ENCODE data around the gene TUBB2A. TPM values are rescaled to one million over a fixed set of nuclear protein-coding genes. Genes with fewer than 3 reads are reported as not detected.
"Not testable (repeated sequence)": the region's sequence is repeated elsewhere in the genome, so short reads cannot be mapped to it uniquely, and the experiment has no call there.

The TUBB2A gene
- total and polyA plus RNA-seq, 5 donors from 2014 or later = 4.8 to 48.0 (median 6.9) TPM

GRCh38 chr6:3199382-3199781 is 42.0 kb upstream of the TUBB2A start:
- ATAC-seq (ENCODE audit: low read depth in 2 of 2) (no peak), DNase-seq (no peak)
- H3K27ac Mint-ChIP-seq = no peak overlapping the region
- Histone ChIP-seq H3K27ac (ENCODE audit: insufficient read depth, low read length, poor library complexity, severe bottlenecking) (no peak overlapping the region), H3K36me3 (ENCODE audit: control insufficient read depth, insufficient read depth, low read length) (no peaks in the 10 kb centered on the region), H3K9me3 (ENCODE audit: control insufficient read depth in 2 of 2, low read length in 2 of 2) (no peaks in the 10 kb centered on the region), H3K27me3 (ENCODE audit: control insufficient read depth, insufficient read depth, low read length) (peaks cover 11% of the 10 kb centered on the region), H3K4me1 (ENCODE audit: control insufficient read depth, insufficient read depth, low read length, poor library complexity, severe bottlenecking) (no peaks in the 10 kb centered on the region), H3K4me3 (ENCODE audit: low read depth, low read length) (no peak overlapping the region)
- H3K4me1 Mint-ChIP-seq = no peaks in the 10 kb centered on the region
- no peaks in the 10 kb centered on the region for H3K36me3 Mint-ChIP-seq
- peaks cover 0 to 7% (median 0%) of the 10 kb centered on the region in 7 donors for H3K9me3 Mint-ChIP-seq
- H3K4me3 Mint-ChIP-seq = no peak overlapping the region
- peaks cover 11% of the 10 kb centered on the region for H3K27me3 Mint-ChIP-seq

DNA sequence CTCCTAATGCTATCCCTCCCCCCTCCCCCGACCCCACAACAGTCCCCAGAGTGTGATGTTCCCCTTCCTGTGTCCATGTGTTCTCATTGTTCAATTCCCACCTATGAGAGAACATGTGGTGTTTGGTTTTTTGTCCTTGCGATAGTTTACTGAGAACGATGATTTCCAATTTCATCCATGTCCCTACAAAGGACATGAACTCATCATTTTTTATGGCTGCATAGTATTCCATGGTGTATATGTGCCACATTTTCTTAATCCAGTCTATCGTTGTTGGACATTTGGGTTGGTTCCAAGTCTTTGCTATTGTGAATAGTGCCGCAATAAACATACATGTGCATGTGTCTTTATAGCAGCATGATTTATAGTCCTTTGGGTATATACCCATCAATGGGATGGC is 40.4 kb upstream of the TUBB2A start:
- H3K36me3 Mint-ChIP-seq; H3K4me1 Mint-ChIP-seq; H3K9me3 ChIP-seq (ENCODE audit: control insufficient read depth in 2 of 2, low read length in 2 of 2); ATAC-seq (ENCODE audit: low read depth in 2 of 2); H3K27ac ChIP-seq (ENCODE audit: insufficient read depth, low read length, poor library complexity, severe bottlenecking); H3K27ac Mint-ChIP-seq; H3K4me1 ChIP-seq (ENCODE audit: control insufficient read depth, insufficient read depth, low read length, poor library complexity, severe bottlenecking); DNase-seq; H3K36me3 ChIP-seq (ENCODE audit: control insufficient read depth, insufficient read depth, low read length); H3K27me3 Mint-ChIP-seq; H3K4me3 Mint-ChIP-seq; H3K9me3 Mint-ChIP-seq; H3K4me3 ChIP-seq (ENCODE audit: low read depth, low read length); H3K27me3 ChIP-seq (ENCODE audit: control insufficient read depth, insufficient read depth, low read length): not testable (repeated sequence)

DNA sequence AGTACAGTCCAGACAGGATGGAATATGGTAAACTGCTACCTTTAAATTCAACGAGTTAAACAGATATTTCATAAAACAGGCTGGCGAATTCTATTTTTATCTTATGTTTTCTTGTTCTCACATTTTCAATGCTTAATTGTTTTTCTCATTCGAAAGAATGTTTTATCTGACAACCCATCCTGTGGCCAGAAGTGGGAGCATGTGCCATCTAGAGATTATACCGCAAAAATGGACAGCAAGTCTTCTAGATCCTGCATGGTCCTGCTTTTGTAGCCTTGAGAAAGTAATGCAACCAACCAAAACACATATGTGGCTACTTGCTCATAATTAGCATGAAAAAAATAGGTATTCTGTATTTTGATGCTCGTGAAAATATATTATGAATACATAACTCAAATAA is 39.4 kb upstream of the TUBB2A start:
- H3K4me3 Mint-ChIP-seq = no peak overlapping the region
- H3K4me1 ChIP-seq (ENCODE audit: control insufficient read depth, insufficient read depth, low read length, poor library complexity, severe bottlenecking) = no peaks in the 10 kb centered on the region
- ATAC-seq (ENCODE audit: low read depth in 2 of 2) (no peak), DNase-seq (no peak)
- no peak overlapping the region for H3K27ac ChIP-seq (ENCODE audit: insufficient read depth, low read length, poor library complexity, severe bottlenecking)
- no peaks in the 10 kb centered on the region for H3K36me3 Mint-ChIP-seq
- peaks cover 7% of the 10 kb centered on the region for H3K27me3 ChIP-seq (ENCODE audit: control insufficient read depth, insufficient read depth, low read length)
- peaks cover 0 to 2% (median 0%) of the 10 kb centered on the region in 7 donors for H3K9me3 Mint-ChIP-seq
- no peaks in the 10 kb centered on the region for H3K36me3 ChIP-seq (ENCODE audit: control insufficient read depth, insufficient read depth, low read length)
- H3K4me1 Mint-ChIP-seq = no peaks in the 10 kb centered on the region
- H3K4me3 ChIP-seq (ENCODE audit: low read depth, low read length) = no peak overlapping the region
- H3K27ac Mint-ChIP-seq = no peak overlapping the region
- H3K27me3 Mint-ChIP-seq = no peaks in the 10 kb centered on the region
- no peaks in the 10 kb centered on the region for H3K9me3 ChIP-seq (ENCODE audit: control insufficient read depth in 2 of 2, low read length in 2 of 2)

- H3K9me3 ChIP-seq (ENCODE audit: control insufficient read depth in 2 of 2, low read length in 2 of 2) = no peaks in the 10 kb centered on the region
- no peaks in the 10 kb centered on the region for H3K4me1 ChIP-seq (ENCODE audit: control insufficient read depth, insufficient read depth, low read length, poor library complexity, severe bottlenecking)
- no peak overlapping the region for H3K4me3 Mint-ChIP-seq
- peaks cover 0 to 2% (median 0%) of the 10 kb centered on the region in 7 donors for H3K9me3 Mint-ChIP-seq
- no peak overlapping the region for H3K27ac Mint-ChIP-seq
- no peak for ATAC-seq (ENCODE audit: low read depth in 2 of 2)
- no peaks in the 10 kb centered on the region for H3K36me3 ChIP-seq (ENCODE audit: control insufficient read depth, insufficient read depth, low read length)
- no peak for DNase-seq
- H3K4me1 Mint-ChIP-seq = no peaks in the 10 kb centered on the region
- no peak overlapping the region for H3K27ac ChIP-seq (ENCODE audit: insufficient read depth, low read length, poor library complexity, severe bottlenecking)
- no peaks in the 10 kb centered on the region for H3K36me3 Mint-ChIP-seq
- H3K27me3 Mint-ChIP-seq = no peaks in the 10 kb centered on the region
- peaks cover 7% of the 10 kb centered on the region for H3K27me3 ChIP-seq (ENCODE audit: control insufficient read depth, insufficient read depth, low read length)
- no peak overlapping the region for H3K4me3 ChIP-seq (ENCODE audit: low read depth, low read length)
Measured at GRCh38 chr6:3195695-3196497, 38.6 kb upstream of the TUBB2A start.

DNA sequence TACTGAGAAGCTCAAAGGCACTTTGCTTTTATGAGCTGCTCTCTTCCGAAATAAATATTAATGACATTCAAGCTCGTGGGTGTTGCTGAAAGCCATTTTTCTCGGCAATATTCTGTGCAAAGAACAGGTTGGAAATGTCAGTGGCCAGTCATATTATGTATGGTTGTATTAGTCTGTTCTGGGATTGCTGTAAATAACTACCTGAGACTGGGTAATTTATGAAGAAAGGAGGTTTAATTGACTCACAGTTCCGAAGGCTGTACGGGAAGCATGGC is 38.0 kb upstream of the TUBB2A start:
- no peak for DNase-seq
- no peaks in the 10 kb centered on the region for H3K36me3 Mint-ChIP-seq
- Histone ChIP-seq H3K27me3 (ENCODE audit: control insufficient read depth, insufficient read depth, low read length) (peaks cover 5% of the 10 kb centered on the region), H3K27ac (ENCODE audit: insufficient read depth, low read length, poor library complexity, severe bottlenecking) (no peak overlapping the region), H3K4me3 (ENCODE audit: low read depth, low read length) (no peak overlapping the region), H3K36me3 (ENCODE audit: control insufficient read depth, insufficient read depth, low read length) (no peaks in the 10 kb centered on the region), H3K9me3 (ENCODE audit: control insufficient read depth in 2 of 2, low read length in 2 of 2) (no peaks in the 10 kb centered on the region), H3K4me1 (ENCODE audit: control insufficient read depth, insufficient read depth, low read length, poor library complexity, severe bottlenecking) (no peaks in the 10 kb centered on the region)
- H3K4me3 Mint-ChIP-seq = no peak overlapping the region
- H3K27ac Mint-ChIP-seq = no peak overlapping the region
- H3K9me3 Mint-ChIP-seq = peaks cover 0 to 2% (median 0%) of the 10 kb centered on the region in 7 donors
- ATAC-seq (ENCODE audit: low read depth in 2 of 2) = no peak
- no peaks in the 10 kb centered on the region for H3K4me1 Mint-ChIP-seq
- H3K27me3 Mint-ChIP-seq = no peaks in the 10 kb centered on the region

GRCh38 chr6:3194535-3195419 is 37.4 kb upstream of the TUBB2A start:
- Mint-ChIP-seq H3K36me3 (no peaks in the 10 kb centered on the region), H3K27me3 (no peaks in the 10 kb centered on the region), H3K4me1 (no peaks in the 10 kb centered on the region), H3K9me3 (peaks cover 0 to 2% (median 0%) of the 10 kb centered on the region in 7 donors), H3K4me3 (no peak overlapping the region), H3K27ac (no peak overlapping the region)
- Histone ChIP-seq H3K27ac (ENCODE audit: insufficient read depth, low read length, poor library complexity, severe bottlenecking) (no peak overlapping the region), H3K9me3 (ENCODE audit: control insufficient read depth in 2 of 2, low read length in 2 of 2) (no peaks in the 10 kb centered on the region), H3K4me1 (ENCODE audit: control insufficient read depth, insufficient read depth, low read length, poor library complexity, severe bottlenecking) (no peaks in the 10 kb centered on the region), H3K36me3 (ENCODE audit: control insufficient read depth, insufficient read depth, low read length) (no peaks in the 10 kb centered on the region), H3K4me3 (ENCODE audit: low read depth, low read length) (no peak overlapping the region), H3K27me3 (ENCODE audit: control insufficient read depth, insufficient read depth, low read length) (peaks cover 1% of the 10 kb centered on the region)
- DNase-seq = peak in 1 of 3 donors; percentile 3
- ATAC-seq (ENCODE audit: low read depth in 2 of 2) = no peak

DNA sequence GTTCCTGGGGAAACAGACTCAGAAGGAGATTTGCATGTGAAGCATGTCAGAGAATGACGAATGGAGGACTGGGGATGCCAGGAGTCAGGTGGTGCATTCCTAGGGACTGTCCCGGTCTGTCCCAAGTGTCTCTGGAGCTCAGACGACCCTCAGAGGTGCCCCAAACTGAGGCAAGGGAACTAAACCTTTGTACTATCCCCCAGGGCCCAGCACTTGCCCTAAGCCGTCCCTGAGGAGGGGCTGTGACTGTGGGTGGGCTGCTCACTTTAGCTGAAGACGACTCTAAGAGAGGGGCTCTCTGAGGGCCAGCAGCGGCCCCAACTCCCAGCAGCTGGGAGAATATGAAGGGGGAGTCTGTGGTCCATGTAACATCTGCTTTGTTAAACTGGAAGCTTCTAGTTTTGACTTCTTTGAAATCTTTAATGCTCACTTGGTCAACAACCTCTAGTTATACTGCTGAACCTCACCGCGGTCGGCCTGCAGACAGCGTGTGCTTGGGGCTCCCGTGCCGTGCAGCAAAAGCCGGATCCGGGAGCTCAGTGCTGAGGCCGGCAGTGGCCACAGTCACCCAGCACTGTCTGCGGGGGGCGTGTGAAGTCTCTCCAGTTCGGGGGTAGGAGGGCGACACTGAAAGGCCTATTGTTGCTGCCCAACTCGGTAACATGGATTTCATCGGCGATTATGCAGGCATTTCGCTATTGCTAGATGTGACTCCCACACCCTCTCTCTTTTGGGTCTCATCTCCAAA is 35.9 kb upstream of the TUBB2A start:
- ATAC-seq (ENCODE audit: low read depth in 2 of 2) (no peak), DNase-seq (no peak)
- H3K9me3 ChIP-seq (ENCODE audit: control insufficient read depth in 2 of 2, low read length in 2 of 2) = no peaks in the 10 kb centered on the region
- Mint-ChIP-seq H3K9me3 (peaks cover 0 to 2% (median 0%) of the 10 kb centered on the region in 7 donors), H3K27ac (no peak overlapping the region), H3K4me1 (no peaks in the 10 kb centered on the region), H3K4me3 (no peak overlapping the region), H3K36me3 (no peaks in the 10 kb centered on the region), H3K27me3 (no peaks in the 10 kb centered on the region)
- H3K27ac ChIP-seq (ENCODE audit: insufficient read depth, low read length, poor library complexity, severe bottlenecking) = no peak overlapping the region
- no peaks in the 10 kb centered on the region for H3K36me3 ChIP-seq (ENCODE audit: control insufficient read depth, insufficient read depth, low read length)
- no peak overlapping the region for H3K4me3 ChIP-seq (ENCODE audit: low read depth, low read length)
- no peaks in the 10 kb centered on the region for H3K4me1 ChIP-seq (ENCODE audit: control insufficient read depth, insufficient read depth, low read length, poor library complexity, severe bottlenecking)
- no peaks in the 10 kb centered on the region for H3K27me3 ChIP-seq (ENCODE audit: control insufficient read depth, insufficient read depth, low read length)
